Activated CD8-positive, alpha-beta T cell treated with anti-CD3 and anti-CD28 coated beads for 36 hours (primary cell): ENCODE data around the gene PRPF19. TPM values are rescaled to one million over a fixed set of nuclear protein-coding genes. Genes with fewer than 3 reads are reported as not detected.
A peak's percentile ranks its signal among the peaks of the same experiment; 100 is the strongest.

Experiments used
- ATAC-seq: fragments of 200-7000 bp; cut with Tn5 transposase; one replicate; pipeline ENCODE4 v1.10.0; 2021; ENCODE audit warnings: mild to moderate bottlenecking, moderate library complexity
- CTCF ChIA-PET: fragments of 350-600 bp; sonication (Branson Sonifier 250); formaldehyde crosslinking; loops from one replicate; lab custom pipeline; 2021; ENCODE audit warnings: antibody characterized with exemption; lab: Charles Lee
- POLR2A ChIA-PET: fragments of 350-600 bp; sonication (Branson Sonifier 250); formaldehyde crosslinking; loops from one replicate; lab custom pipeline; 2021; ENCODE audit warnings: antibody characterized with exemption; lab: Charles Lee
- DNase-seq: peaks from one replicate; pipeline ENCODE4 v3.0.0-alpha.2; 2020
- H3K27ac Mint-ChIP-seq: one replicate; pipeline ENCODE4 v1.8.0; 2021; ENCODE audit warnings: mild to moderate bottlenecking, mixed read lengths
- H3K27me3 Mint-ChIP-seq: one replicate; pipeline ENCODE4 v1.8.0; 2021; ENCODE audit warnings: mixed read lengths
- H3K36me3 Mint-ChIP-seq: one replicate; pipeline ENCODE4 v1.8.0; 2021; ENCODE audit warnings: low read depth, mixed read lengths
- H3K4me1 Mint-ChIP-seq: one replicate; pipeline ENCODE4 v1.8.0; 2021; ENCODE audit warnings: low read depth, mixed read lengths
- H3K4me3 Mint-ChIP-seq: one replicate; pipeline ENCODE4 v1.8.0; 2021; ENCODE audit warnings: mild to moderate bottlenecking, moderate library complexity, mixed read lengths
- H3K9me3 Mint-ChIP-seq: one replicate; pipeline ENCODE4 v1.8.0; 2021; ENCODE audit warnings: mixed read lengths
- CTCF ChIP-seq: fragments of 200-600 bp; IDR thresholded peaks from one replicate; pipeline ENCODE4 v1.8.0; 2022; ENCODE audit warnings: antibody characterized with exemption, mild to moderate bottlenecking
- intact Hi-C: fragments of 100-400 bp; cut with micrococcal nuclease; formaldehyde crosslinking; loops from one replicate; pipeline ENCODE4 v1.10.0; 2022
- total RNA-seq, 2 experiments: library from RNA; stranded (reverse); gene quantifications; one replicate each; pipeline ENCODE4 v1.2.3, GENCODE V29; 2021

The PRPF19 gene
- total RNA-seq, 2 experiments from 2014 or later = 142 to 150 TPM

- DNase-seq (no peak), ATAC-seq (peak; percentile 48)
- H3K36me3 Mint-ChIP-seq = peaks cover 7% of the 10 kb centered on the region
- intact Hi-C loops = no loop called here
- ChIA-PET POLR2A (interaction anchor here (1.1 kb wide), 1 partner anchor 15 kb away, joined by 3 read pairs; no protein-coding TSS in a partner anchor), CTCF (interaction anchor here (1.3 to 2.9 kb wide), 2 partner anchors 30 kb away, joined by 4 to 10 read pairs; no protein-coding TSS in a partner anchor)
- H3K4me3 Mint-ChIP-seq = no peak overlapping the region
- no peaks in the 10 kb centered on the region for H3K9me3 Mint-ChIP-seq
- TF ChIP-seq CTCF = no peak
- H3K27me3 Mint-ChIP-seq = no peaks in the 10 kb centered on the region
- peaks cover 23% of the 10 kb centered on the region for H3K4me1 Mint-ChIP-seq
- peak overlapping the region; percentile 23 for H3K27ac Mint-ChIP-seq
Observed at GRCh38 chr11:60857378-60858232, 48.8 kb downstream of the PRPF19 start.

DNA sequence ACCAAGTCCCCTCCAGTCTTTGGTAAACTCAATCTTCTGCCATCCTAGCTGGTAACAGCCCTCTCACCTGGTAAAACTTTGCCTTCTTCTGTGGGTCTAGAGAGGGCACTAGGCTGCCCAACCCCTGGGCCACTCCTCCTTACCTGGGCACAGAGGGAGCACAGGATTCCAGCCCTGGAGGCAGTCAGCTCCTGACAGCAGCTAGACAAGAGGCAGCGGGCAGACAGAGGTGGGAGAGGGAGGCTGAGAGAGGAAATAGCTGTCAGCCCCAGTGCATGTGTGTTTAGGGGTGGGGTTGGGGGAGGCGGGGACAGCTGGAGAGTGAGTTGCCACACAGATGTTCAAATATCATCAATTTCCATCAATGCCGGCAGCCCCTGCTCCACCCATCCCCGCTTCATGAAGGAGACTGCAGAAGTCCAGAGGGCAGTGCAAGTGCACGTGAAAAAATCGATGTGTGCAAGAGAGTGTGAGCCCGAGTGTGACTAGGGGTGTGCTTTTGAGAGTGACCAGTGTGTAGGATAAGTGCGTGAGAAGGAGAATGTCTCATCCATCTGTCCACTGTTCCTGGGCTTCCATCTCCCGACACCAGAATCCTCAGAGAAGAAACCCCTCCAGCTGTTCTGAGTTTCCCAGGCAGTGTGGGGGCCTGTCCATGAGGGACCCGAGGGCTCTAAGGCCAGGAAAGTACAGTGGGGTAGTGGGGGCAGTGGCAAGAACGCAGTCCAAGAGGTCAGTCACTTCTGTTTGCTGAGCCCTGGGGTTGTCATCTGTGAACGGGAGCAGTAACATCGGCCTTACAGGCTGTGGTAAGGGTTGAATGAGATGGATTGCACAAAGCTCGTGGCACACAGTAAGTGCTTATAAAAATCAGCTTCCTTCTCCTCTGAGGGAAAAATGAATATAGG lies 50.4 kb downstream of the PRPF19 start, which contains the start of gene PTGDR2:
Gene PTGDR2 (minus strand): TSS at position 225 of the 908 bp plus-strand sequence. CDS start 2,228 bp downstream, outside the sequence.
- no peak for TF ChIP-seq CTCF
- H3K9me3 Mint-ChIP-seq = no peaks in the 10 kb centered on the region
- no peaks in the 10 kb centered on the region for H3K27me3 Mint-ChIP-seq
- DNase-seq = no peak
- ATAC-seq = no peak
- intact Hi-C loops = no loop called here
- ChIA-PET CTCF (interaction anchor here (1.7 to 2.9 kb wide), 3 partner anchors 25 to 43 kb away, joined by 10 to 13 read pairs (median 12); no protein-coding TSS in a partner anchor), POLR2A (interaction anchor here (0.7 to 0.8 kb wide), 3 partner anchors 9 to 43 kb away, joined by 3 to 4 read pairs (median 3); no protein-coding TSS in a partner anchor)
- H3K36me3 Mint-ChIP-seq = peaks cover 17% of the 10 kb centered on the region
- H3K27ac Mint-ChIP-seq = no peak within 1 kb of the TSS
- no peak within 1 kb of the TSS for H3K4me3 Mint-ChIP-seq
- peaks cover 23% of the 10 kb centered on the region for H3K4me1 Mint-ChIP-seq

DNA sequence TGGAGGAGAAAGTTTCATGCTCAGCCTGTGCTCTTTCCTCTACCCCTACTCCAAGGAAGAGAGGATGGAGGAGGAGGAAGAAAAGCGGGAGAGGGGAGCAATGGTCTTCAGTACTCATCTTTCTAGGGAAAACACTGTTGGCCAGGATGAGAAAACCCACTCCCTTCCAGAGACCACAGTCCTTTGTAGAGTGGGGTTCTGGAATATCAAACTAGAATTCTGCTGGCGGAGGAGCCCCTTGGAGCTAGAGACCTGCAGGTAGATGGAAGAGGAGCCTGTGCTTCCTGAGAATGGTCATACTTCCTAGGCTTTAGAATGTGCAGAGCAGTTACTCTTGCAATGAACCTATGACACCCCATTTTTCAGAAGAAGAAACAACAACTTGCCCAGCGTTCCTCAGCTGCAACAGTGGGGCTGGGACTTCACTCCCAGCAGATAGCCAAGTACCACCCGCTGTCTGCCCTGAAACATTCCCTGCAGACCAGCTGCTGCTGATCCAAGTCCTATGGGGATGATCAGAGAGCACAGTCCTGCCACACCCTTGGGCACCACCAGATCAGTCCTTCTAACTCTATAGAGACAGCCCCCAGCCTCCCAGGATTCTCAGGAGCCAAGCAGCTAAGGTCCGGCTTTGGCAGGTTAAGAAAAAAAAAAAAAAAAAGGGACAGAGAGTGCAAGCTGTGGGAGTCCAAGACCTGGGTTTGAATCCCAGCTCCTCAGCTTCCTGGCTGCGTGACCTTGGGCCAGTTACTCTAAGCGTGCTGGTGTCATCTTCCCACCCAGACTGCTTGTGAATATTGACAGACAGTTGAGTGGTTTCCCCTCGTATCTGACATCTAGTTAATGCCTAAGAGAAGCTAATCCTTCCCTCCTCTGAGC lies 51.3 kb downstream of the PRPF19 start:
- CTCF ChIA-PET = interaction anchor here (1.7 to 2.9 kb wide), 3 partner anchors 24 to 44 kb away, joined by 10 to 13 read pairs (median 12); no protein-coding TSS in a partner anchor
- Mint-ChIP-seq H3K9me3 (no peaks in the 10 kb centered on the region), H3K4me1 (peaks cover 23% of the 10 kb centered on the region), H3K36me3 (peaks cover 24% of the 10 kb centered on the region), H3K27ac (no peak overlapping the region), H3K4me3 (no peak overlapping the region), H3K27me3 (no peaks in the 10 kb centered on the region)
- ATAC-seq (no peak), DNase-seq (no peak)
- no peak for TF ChIP-seq CTCF
- intact Hi-C loops = no loop called here
- POLR2A ChIA-PET = interaction anchor here (0.8 kb wide), 2 partner anchors 9 to 18 kb away, joined by 3 read pairs; no protein-coding TSS in a partner anchor

GRCh38 chr11:60854140-60854846 lies 52.1 kb downstream of the PRPF19 start:
- intact Hi-C loops = no loop called here
- Mint-ChIP-seq H3K27me3 (no peaks in the 10 kb centered on the region), H3K36me3 (peaks cover 26% of the 10 kb centered on the region), H3K4me3 (no peak overlapping the region), H3K27ac (no peak overlapping the region), H3K9me3 (no peaks in the 10 kb centered on the region), H3K4me1 (peaks cover 22% of the 10 kb centered on the region)
- ChIA-PET POLR2A (no interaction called here), CTCF (interaction anchor here (2.9 kb wide), 1 partner anchor 45 kb away, joined by 12 read pairs; no protein-coding TSS in a partner anchor)
- no peak for ATAC-seq
- TF ChIP-seq CTCF = no peak
- DNase-seq = no peak
